Vagina (tissue), 2 donors: ENCODE results near the gene F5. TPM values are rescaled to one million over a fixed set of nuclear protein-coding genes. Genes with fewer than 3 reads are reported as not detected.

Experiments used
- DNase-seq, 2 donors: peaks; one replicate each; pipeline ENCODE4 v3.0.0-alpha.2; 2017; ENCODE audit errors: extremely low spot score in 2 of 2
- H3K27ac ChIP-seq: fragments of 200-600 bp; sonication (generic); one replicate; pipeline ENCODE4 v1.5.1; 2019
- H3K27me3 ChIP-seq: fragments of 200-600 bp; sonication (generic); one replicate; pipeline ENCODE4 v1.5.1; 2019
- H3K36me3 ChIP-seq, 2 donors: fragments of 200-600 bp; sonication (generic); one replicate each; pipeline ENCODE4 v1.5.1; 2017 to 2019
- H3K4me1 ChIP-seq: fragments of 200-600 bp; sonication (generic); one replicate; pipeline ENCODE4 v1.5.1; 2019
- H3K4me3 ChIP-seq, 2 donors: fragments of 200-600 bp; sonication (generic); 1 replicate in 1 of 2; 2 replicates in 1 of 2; pipeline ENCODE4 v1.5.1; 2016 to 2019
- H3K9me3 ChIP-seq: fragments of 200-600 bp; sonication (generic); one replicate; pipeline ENCODE4 v1.5.1; 2019
- POLR2A ChIP-seq, 2 donors: fragments of 450-650 bp; IDR thresholded peaks; one replicate each; pipeline ENCODE4 v1.6.1; 2017; ENCODE audit warnings: antibody characterized with exemption in 2 of 2, mild to moderate bottlenecking in 2 of 2, moderate library complexity in 2 of 2
- POLR2AphosphoS5 ChIP-seq, 2 donors: sonication (generic); formaldehyde crosslinking; IDR thresholded peaks; one replicate each; pipeline ENCODE4 v1.9.0; 2017; ENCODE audit warnings: antibody characterized with exemption in 2 of 2, mild to moderate bottlenecking in 2 of 2, low read depth in 1 of 2; ENCODE audit not compliant: insufficient read depth in 1 of 2
- intact Hi-C: fragments of 100-400 bp; cut with DNase I; formaldehyde crosslinking; loops from one replicate; pipeline ENCODE4 v1.15.1; 2023
- total RNA-seq: library from RNA; depleted of rRNA; stranded (reverse); fragments of >200 nt; gene quantifications from one replicate; pipeline ENCODE4 v1.2.3, GENCODE V29; 2016
- TF ChIP-seq, protein P1 (sequence below), 3 experiments: fragments of 450-650 bp in 2 of 3; fragments of 200-600 bp in 1 of 3; sonication (generic) in 1 of 3; IDR thresholded peaks; one replicate each; pipeline ENCODE4 v1.5.1; 2017 to 2019; ENCODE audit warnings: antibody characterized with exemption in 3 of 3, mild to moderate bottlenecking in 2 of 3, moderate library complexity in 2 of 3

Gene F5
- total RNA-seq, 1 donor from 2014 or later: 3.9 TPM

DNA sequence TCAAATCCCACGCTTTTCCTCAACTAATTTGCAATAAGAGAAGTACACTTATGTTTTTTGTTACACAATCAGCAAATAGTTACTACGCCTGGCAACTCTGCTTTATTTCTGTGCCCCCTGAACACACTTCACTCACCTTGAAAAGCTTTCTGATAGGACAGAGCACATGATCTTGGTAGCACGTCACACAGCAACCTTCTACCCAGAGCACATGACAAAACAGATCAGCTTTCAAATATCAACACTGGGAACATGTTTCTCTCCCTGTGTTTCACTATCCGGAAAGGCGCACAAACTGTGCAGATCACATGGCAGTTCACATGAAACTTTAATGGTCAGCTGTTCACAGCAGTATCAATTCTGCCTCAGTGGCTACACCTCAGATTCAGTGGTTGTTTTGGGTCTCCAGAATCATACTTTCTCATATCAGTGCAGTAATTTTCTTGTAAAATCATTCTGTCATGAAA is 102.7 kb downstream of the F5 start:
- DNase-seq: no peak
- peak overlapping the region; percentile 68 to 89 for H3K4me3 ChIP-seq
- no peaks in the 10 kb centered on the region for H3K9me3 ChIP-seq
- H3K36me3 ChIP-seq: no peaks in the 10 kb centered on the region
- H3K27ac ChIP-seq: peak overlapping the region; percentile 97
- intact Hi-C loops: no loop called here
- H3K4me1 ChIP-seq: peaks cover 43% of the 10 kb centered on the region
- H3K27me3 ChIP-seq: no peaks in the 10 kb centered on the region
- TF ChIP-seq POLR2A (IDR thresholded peaks at IDR 0.05) (peak in 1 of 2 donors; percentile 35), POLR2AphosphoS5 (IDR thresholded peaks at IDR 0.05; ENCODE audit: insufficient read depth in 1 of 2, low read depth in 1 of 2) (peak in 1 of 2 donors; percentile 68)
- TF ChIP-seq, protein P1, sequence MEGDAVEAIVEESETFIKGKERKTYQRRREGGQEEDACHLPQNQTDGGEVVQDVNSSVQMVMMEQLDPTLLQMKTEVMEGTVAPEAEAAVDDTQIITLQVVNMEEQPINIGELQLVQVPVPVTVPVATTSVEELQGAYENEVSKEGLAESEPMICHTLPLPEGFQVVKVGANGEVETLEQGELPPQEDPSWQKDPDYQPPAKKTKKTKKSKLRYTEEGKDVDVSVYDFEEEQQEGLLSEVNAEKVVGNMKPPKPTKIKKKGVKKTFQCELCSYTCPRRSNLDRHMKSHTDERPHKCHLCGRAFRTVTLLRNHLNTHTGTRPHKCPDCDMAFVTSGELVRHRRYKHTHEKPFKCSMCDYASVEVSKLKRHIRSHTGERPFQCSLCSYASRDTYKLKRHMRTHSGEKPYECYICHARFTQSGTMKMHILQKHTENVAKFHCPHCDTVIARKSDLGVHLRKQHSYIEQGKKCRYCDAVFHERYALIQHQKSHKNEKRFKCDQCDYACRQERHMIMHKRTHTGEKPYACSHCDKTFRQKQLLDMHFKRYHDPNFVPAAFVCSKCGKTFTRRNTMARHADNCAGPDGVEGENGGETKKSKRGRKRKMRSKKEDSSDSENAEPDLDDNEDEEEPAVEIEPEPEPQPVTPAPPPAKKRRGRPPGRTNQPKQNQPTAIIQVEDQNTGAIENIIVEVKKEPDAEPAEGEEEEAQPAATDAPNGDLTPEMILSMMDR (IDR thresholded peaks at IDR 0.05): no peak

DNA sequence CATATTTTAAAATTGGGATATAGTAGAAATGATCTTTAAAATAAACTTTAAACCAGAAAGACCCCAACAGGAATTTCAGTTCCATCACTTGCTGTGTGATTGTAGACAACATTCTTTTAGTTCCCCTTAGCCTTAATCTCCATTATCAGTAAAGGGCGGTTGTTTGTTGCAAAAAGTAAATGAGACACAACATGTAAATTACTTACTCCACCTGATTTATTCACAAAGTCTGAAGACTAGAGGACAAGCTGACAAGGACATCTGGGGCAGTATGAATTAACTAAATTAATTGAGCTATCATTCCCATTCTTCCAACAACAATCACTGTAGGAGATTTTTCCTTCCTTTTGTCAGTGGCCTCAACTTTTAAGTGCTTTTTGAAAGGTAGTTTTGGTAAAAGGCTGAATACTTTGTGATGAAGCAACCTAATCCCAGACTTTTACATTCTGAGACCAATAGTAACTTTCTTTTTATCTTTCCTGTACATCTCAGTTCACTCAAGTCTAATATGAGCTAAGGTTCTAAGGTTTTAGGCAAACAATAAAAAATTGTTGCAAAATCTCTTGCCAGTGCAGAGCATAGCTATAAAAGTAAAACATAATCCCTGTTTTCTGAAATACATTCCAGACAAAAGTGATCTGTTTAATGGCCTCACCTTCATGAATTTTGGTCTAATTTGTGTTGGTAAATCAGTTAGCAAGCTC is 106.8 kb downstream of the F5 start:
- no peaks in the 10 kb centered on the region for H3K9me3 ChIP-seq
- no peak for TF ChIP-seq POLR2AphosphoS5 (IDR thresholded peaks at IDR 0.05; ENCODE audit: insufficient read depth in 1 of 2, low read depth in 1 of 2)
- TF ChIP-seq, protein P1 (IDR thresholded peaks at IDR 0.05): no peak
- TF ChIP-seq POLR2A (IDR thresholded peaks at IDR 0.05): no peak
- intact Hi-C loops: no loop called here

DNA sequence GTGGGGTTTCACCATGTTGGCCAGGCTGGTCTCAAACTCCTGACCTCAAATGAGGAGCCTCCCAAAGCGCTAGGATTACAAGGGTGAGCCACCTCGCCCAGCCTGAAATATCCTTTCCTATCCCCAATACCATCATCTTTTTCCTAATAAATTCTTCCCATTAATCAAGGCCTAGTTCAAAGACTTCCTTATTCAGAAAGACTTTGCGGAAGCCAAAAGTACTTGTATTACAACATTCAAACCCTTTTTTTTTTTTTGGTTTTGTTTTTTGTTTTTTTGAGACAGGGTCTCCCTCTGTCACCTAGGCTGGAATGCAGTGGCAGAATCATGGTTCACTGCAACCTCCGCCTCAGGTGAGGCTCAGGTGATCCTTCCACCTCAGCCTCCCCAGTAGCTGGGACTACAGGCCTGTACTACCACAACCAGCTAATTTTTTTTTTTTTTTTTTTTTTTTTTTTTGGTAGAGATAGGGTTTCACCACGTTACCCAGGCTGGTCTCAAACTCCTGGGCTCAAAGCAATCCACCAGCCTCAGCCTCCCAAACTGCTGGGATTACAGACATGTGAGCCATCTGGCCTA is 108.1 kb downstream of the F5 start:
- H3K4me1 ChIP-seq: peaks cover 28% of the 10 kb centered on the region
- intact Hi-C loops: no loop called here

More for the DNA sequence above, 106.8 kb downstream of the F5 start:
- no peak for DNase-seq
- H3K36me3 ChIP-seq: peaks cover 0 to 7% of the 10 kb centered on the region in 2 donors
- no peak overlapping the region for H3K27ac ChIP-seq
- H3K4me1 ChIP-seq: peaks cover 38% of the 10 kb centered on the region
- H3K4me3 ChIP-seq: no peak overlapping the region
- H3K27me3 ChIP-seq: no peaks in the 10 kb centered on the region

DNA sequence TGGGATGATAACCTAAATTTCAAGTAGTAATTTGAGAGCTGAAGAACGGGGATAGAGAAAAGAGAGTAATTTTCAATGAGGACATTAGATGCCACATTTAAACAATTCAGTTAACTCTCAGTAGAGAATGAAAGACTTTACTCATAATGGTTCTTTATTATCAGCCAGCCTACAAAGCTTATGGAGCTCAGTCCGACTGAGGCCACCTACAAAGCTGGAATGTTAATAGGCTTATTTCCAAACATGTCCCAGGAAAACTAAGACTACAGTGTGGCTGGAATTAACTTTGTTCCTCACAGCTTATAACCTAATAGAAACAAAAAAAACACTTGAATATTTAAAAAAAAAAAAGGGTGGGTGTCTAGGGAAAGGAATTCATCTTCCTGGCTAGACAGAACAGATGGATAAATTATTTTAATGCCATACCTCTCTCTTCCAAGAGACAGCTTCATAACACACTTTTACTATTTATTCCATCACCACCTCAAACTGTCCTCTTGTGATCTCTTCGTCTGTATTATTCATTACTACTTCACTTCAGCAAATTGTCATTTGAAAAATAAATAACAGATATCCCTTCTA is 110.4 kb downstream of the F5 start:
- Histone ChIP-seq H3K9me3 (no peaks in the 10 kb centered on the region), H3K4me1 (peaks cover 22% of the 10 kb centered on the region), H3K4me3 (no peak overlapping the region), H3K27ac (no peak overlapping the region), H3K36me3 (peaks cover 0 to 7% of the 10 kb centered on the region in 2 donors), H3K27me3 (no peaks in the 10 kb centered on the region)
- TF ChIP-seq, protein P1 (IDR thresholded peaks at IDR 0.05): no peak
- TF ChIP-seq POLR2AphosphoS5 (IDR thresholded peaks at IDR 0.05; ENCODE audit: insufficient read depth in 1 of 2, low read depth in 1 of 2) (no peak), POLR2A (IDR thresholded peaks at IDR 0.05) (no peak)
- intact Hi-C loops: no loop called here
- DNase-seq: no peak

More for the DNA sequence above, 108.1 kb downstream of the F5 start:
- Histone ChIP-seq H3K4me3 (no peak overlapping the region), H3K9me3 (no peaks in the 10 kb centered on the region), H3K27ac (no peak overlapping the region), H3K36me3 (peaks cover 0 to 7% of the 10 kb centered on the region in 2 donors), H3K27me3 (no peaks in the 10 kb centered on the region)
- no peak for DNase-seq
- TF ChIP-seq, protein P1 (IDR thresholded peaks at IDR 0.05): no peak
- no peak for TF ChIP-seq POLR2A (IDR thresholded peaks at IDR 0.05)
- no peak for TF ChIP-seq POLR2AphosphoS5 (IDR thresholded peaks at IDR 0.05; ENCODE audit: insufficient read depth in 1 of 2, low read depth in 1 of 2)
